ENCODE measurements around the gene ZBTB40.
A peak's percentile ranks its signal among the peaks of the same experiment; 100 is the strongest.

ZBTB40 gene

GRCh38 chr1:22465671-22466070 is 14.0 kb downstream of the ZBTB40 start:
- no peak for DNase-seq (ENCODE audit: low spot score)

GRCh38 chr1:22470227-22470626 is 18.6 kb downstream of the ZBTB40 start:
- no peak for DNase-seq (ENCODE audit: low spot score)

GRCh38 chr1:22471078-22471477 is 19.4 kb downstream of the ZBTB40 start:
- DNase-seq (ENCODE audit: low spot score), result peak; percentile 43

- no peak for DNase-seq (ENCODE audit: low spot score)
Observed at GRCh38 chr1:22471610-22472009, 20.0 kb downstream of the ZBTB40 start.

GRCh38 chr1:22472596-22472995 is 20.9 kb downstream of the ZBTB40 start:
- peak; percentile 57 for DNase-seq (ENCODE audit: low spot score)

- DNase-seq (ENCODE audit: low spot score), result no peak
Observed at GRCh38 chr1:22473952-22474351, 22.3 kb downstream of the ZBTB40 start.

GRCh38 chr1:22476566-22476965 is 24.9 kb downstream of the ZBTB40 start:
- no peak for DNase-seq (ENCODE audit: low spot score)

GRCh38 chr1:22483121-22483520 is 31.5 kb downstream of the ZBTB40 start:
- no peak for DNase-seq (ENCODE audit: low spot score)

- no peak for DNase-seq (ENCODE audit: low spot score)
Observed at GRCh38 chr1:22484706-22485345, 33.2 kb downstream of the ZBTB40 start.

GRCh38 chr1:22485431-22485830 is 33.8 kb downstream of the ZBTB40 start:
- DNase-seq (ENCODE audit: low spot score), result no peak

- no peak for DNase-seq (ENCODE audit: low spot score)
Observed at GRCh38 chr1:22487781-22488180, 36.1 kb downstream of the ZBTB40 start.

- no peak for DNase-seq (ENCODE audit: low spot score)
Observed at GRCh38 chr1:22488319-22488718, 36.7 kb downstream of the ZBTB40 start.

- no peak for DNase-seq (ENCODE audit: low spot score)
Observed at GRCh38 chr1:22489278-22489677, 37.6 kb downstream of the ZBTB40 start.

GRCh38 chr1:22489823-22490222 is 38.2 kb downstream of the ZBTB40 start:
- no peak for DNase-seq (ENCODE audit: low spot score)

- DNase-seq (ENCODE audit: low spot score), result no peak
Observed at GRCh38 chr1:22490309-22490708, 38.7 kb downstream of the ZBTB40 start.

GRCh38 chr1:22491995-22492715 is 40.5 kb downstream of the ZBTB40 start:
- DNase-seq (ENCODE audit: low spot score), result no peak

- no peak for DNase-seq (ENCODE audit: low spot score)
Observed at GRCh38 chr1:22494144-22494543, 42.5 kb downstream of the ZBTB40 start.

- DNase-seq (ENCODE audit: low spot score), result no peak
Observed at GRCh38 chr1:22494943-22495579, 43.4 kb downstream of the ZBTB40 start.

GRCh38 chr1:22496536-22497160 is 45.0 kb downstream of the ZBTB40 start:
- no peak for DNase-seq (ENCODE audit: low spot score)

- DNase-seq (ENCODE audit: low spot score), result no peak
Observed at GRCh38 chr1:22498463-22498862, 46.8 kb downstream of the ZBTB40 start.

GRCh38 chr1:22500058-22500457 is 48.4 kb downstream of the ZBTB40 start:
- no peak for DNase-seq (ENCODE audit: low spot score)

GRCh38 chr1:22500471-22500870 is 48.8 kb downstream of the ZBTB40 start:
- peak; percentile 24 for DNase-seq (ENCODE audit: low spot score)

- no peak for DNase-seq (ENCODE audit: low spot score)
Observed at GRCh38 chr1:22502202-22502601, 50.6 kb downstream of the ZBTB40 start.

All from AG20443 (cell line).